WTC11 (cell line): ENCODE measurements around the gene PRKRA. TPM values are rescaled to one million over a fixed set of nuclear protein-coding genes. Genes with fewer than 3 reads are reported as not detected.

Experiments
- ATAC-seq: fragments of 200-7000 bp; cut with Tn5 transposase; 2 replicates; pipeline ENCODE4 v1.10.0; 2021; ENCODE audit warnings: mild to moderate bottlenecking, moderate library complexity
- CTCF ChIA-PET: fragments of 300-600 bp; sonication (Branson Sonifier 250); formaldehyde crosslinking; loops from one replicate; lab custom pipeline; 2021; ENCODE audit warnings: antibody characterized with exemption; lab: Charles Lee
- POLR2A ChIA-PET: fragments of 350-600 bp; sonication (Branson Sonifier 250); formaldehyde crosslinking; loops from one replicate; lab custom pipeline; 2021; ENCODE audit warnings: antibody characterized with exemption; lab: Charles Lee
- DNase-seq: peaks from one replicate; pipeline ENCODE4 v3.0.0; 2021; ENCODE audit warnings: low spot score
- H3K27ac Mint-ChIP-seq: 2 replicates; pipeline ENCODE4 v1.8.0; 2021; ENCODE audit warnings: mixed read lengths
- H3K27me3 Mint-ChIP-seq: 2 replicates; pipeline ENCODE4 v1.8.0; 2021; ENCODE audit warnings: low read depth, mild to moderate bottlenecking, moderate library complexity, mixed read lengths
- H3K36me3 Mint-ChIP-seq: 2 replicates; pipeline ENCODE4 v1.8.0; 2021; ENCODE audit warnings: mixed read lengths
- H3K4me1 Mint-ChIP-seq: 2 replicates; pipeline ENCODE4 v1.8.0; 2022; ENCODE audit warnings: mixed read lengths
- H3K4me3 Mint-ChIP-seq: 2 replicates; pipeline ENCODE4 v1.8.0; 2021; ENCODE audit warnings: mild to moderate bottlenecking, moderate library complexity, mixed read lengths
- H3K9me3 Mint-ChIP-seq: 2 replicates; pipeline ENCODE4 v1.8.0; 2021; ENCODE audit warnings: mixed read lengths
- AFF4 ChIP-seq: sonication (generic); formaldehyde crosslinking; IDR thresholded peaks from 2 replicates; pipeline ENCODE4 v1.8.1; 2023; ENCODE audit warnings: mild to moderate bottlenecking, missing genetic modification reagents, borderline replicate concordance
- AR ChIP-seq: fragments of 250-450 bp; sonication (Bioruptor Pico); IDR thresholded peaks from 2 replicates; pipeline ENCODE4 v1.9.0; 2021; ENCODE audit warnings: mild to moderate bottlenecking
- ARID4B ChIP-seq: sonication (generic); formaldehyde crosslinking; IDR thresholded peaks from 2 replicates; pipeline ENCODE4 v1.8.0; 2023; ENCODE audit warnings: missing genetic modification reagents, mild to moderate bottlenecking, borderline replicate concordance
- ATF2 ChIP-seq: sonication (generic); formaldehyde crosslinking; IDR thresholded peaks from 2 replicates; pipeline ENCODE4 v1.8.1; 2022; ENCODE audit warnings: low read depth, missing genetic modification reagents, borderline replicate concordance
- ETV6 ChIP-seq: sonication (generic); formaldehyde crosslinking; IDR thresholded peaks from 2 replicates; pipeline ENCODE4 v1.8.1; 2022; ENCODE audit warnings: mild to moderate bottlenecking, missing genetic modification reagents
- FOXK1 ChIP-seq: sonication (generic); formaldehyde crosslinking; IDR thresholded peaks from 2 replicates; pipeline ENCODE4 v1.8.0; 2022; ENCODE audit warnings: mild to moderate bottlenecking, moderate library complexity, missing genetic modification reagents
- HMGA2 ChIP-seq: fragments of 250-450 bp; sonication (Bioruptor Pico); IDR thresholded peaks from 2 replicates; pipeline ENCODE4 v1.4.0; 2021; ENCODE audit warnings: mild to moderate bottlenecking, moderate library complexity
- HMGXB4 ChIP-seq: sonication (generic); formaldehyde crosslinking; IDR thresholded peaks from 2 replicates; pipeline ENCODE4 v1.8.1; 2023; ENCODE audit warnings: mild to moderate bottlenecking, moderate library complexity, missing genetic modification reagents
- NFATC4 ChIP-seq: fragments of 250-450 bp; sonication (Bioruptor Pico); IDR thresholded peaks from 2 replicates; pipeline ENCODE4 v1.9.0; 2021; ENCODE audit warnings: mild to moderate bottlenecking
- SOX15 ChIP-seq: fragments of 250-450 bp; sonication (Bioruptor Pico); IDR thresholded peaks from 2 replicates; pipeline ENCODE4 v1.9.0; 2021; ENCODE audit warnings: mild to moderate bottlenecking
- TP53 ChIP-seq: sonication (generic); formaldehyde crosslinking; IDR thresholded peaks from 2 replicates; pipeline ENCODE4 v1.8.1; 2023; ENCODE audit warnings: mild to moderate bottlenecking, missing genetic modification reagents
- ZNF232 ChIP-seq: sonication (generic); formaldehyde crosslinking; IDR thresholded peaks from 2 replicates; pipeline ENCODE4 v1.8.0; 2022; ENCODE audit warnings: mild to moderate bottlenecking, missing genetic modification reagents
- ZNF416 ChIP-seq: fragments of 250-450 bp; sonication (Bioruptor Pico); IDR thresholded peaks from 2 replicates; pipeline ENCODE4 v1.9.0; 2021; ENCODE audit warnings: mild to moderate bottlenecking, inconsistent platforms
- ZSCAN18 ChIP-seq: fragments of 250-450 bp; sonication (Bioruptor Pico); IDR thresholded peaks from 2 replicates; pipeline ENCODE4 v2.1.2; 2022; ENCODE audit warnings: mild to moderate bottlenecking, moderate library complexity
- total RNA-seq: library from RNA; stranded (reverse); gene quantifications from 3 replicates; pipeline ENCODE4 v1.2.3, GENCODE V29; 2021

Gene PRKRA
- total RNA-seq, 1 experiment from 2014 or later, result 55.4 TPM

- peak; percentile 41; the same call in 1 of the 2 replicates for TF ChIP-seq ZNF232 (CRISPR knock-in tag)
- no peak for TF ChIP-seq ATF2 (CRISPR knock-in tag)
- no peak for TF ChIP-seq NFATC4 (CRISPR knock-in tag)
- TF ChIP-seq ETV6, result peak; percentile 67; the same call in 1 of the 2 replicates
- TF ChIP-seq ARID4B (CRISPR knock-in tag), result 0 out of 2 replicates have a peak, but pooled peaks have one; percentile 22
These were observed 27.7 kb upstream of the PRKRA start, which contains the start of gene FKBP7 (continued) for GRCh38 chr2:178478439-178479274.

- DNase-seq (no peak), ATAC-seq (no peak)
- no peaks in the 10 kb centered on the region for H3K36me3 Mint-ChIP-seq
- no peaks in the 10 kb centered on the region for H3K9me3 Mint-ChIP-seq
- 0 out of 2 replicates have a peak, but pooled peaks have one; percentile 14 for TF ChIP-seq HMGXB4 (CRISPR knock-in tag)
- TF ChIP-seq TP53 (CRISPR knock-in tag), result no peak
- TF ChIP-seq SOX15, result no peak
- no peak for TF ChIP-seq FOXK1
- TF ChIP-seq ZSCAN18 (CRISPR knock-in tag), result no peak
- TF ChIP-seq, all 79 proteins: peak for 1
- Mint-ChIP-seq H3K4me1 (peaks cover 28% of the 10 kb centered on the region), H3K27me3 (no peaks in the 10 kb centered on the region; the same call in 1 of the 2 replicates), H3K4me3 (peak overlapping the region; percentile 94), H3K27ac (peak overlapping the region; percentile 99)
- ChIA-PET CTCF (interaction anchor here (1.1 to 1.5 kb wide), 2 partner anchors 20 to 223 kb away, joined by 3 to 4 read pairs; no protein-coding TSS in a partner anchor), POLR2A (interaction anchor here (0.6 kb wide), 1 partner anchor 27 kb away, joined by 3 read pairs; the partner anchor contains the start of genes PJVK and PRKRA)
These were observed 27.1 kb upstream of the PRKRA start for GRCh38 chr2:178478130-178478438.

- ChIA-PET POLR2A (no interaction called here), CTCF (no interaction called here)
- Mint-ChIP-seq H3K27me3 (no peaks in the 10 kb centered on the region; the same call in 1 of the 2 replicates), H3K36me3 (no peaks in the 10 kb centered on the region), H3K27ac (no peak overlapping the region), H3K4me3 (peak overlapping the region; percentile 94), H3K4me1 (peaks cover 25% of the 10 kb centered on the region), H3K9me3 (no peaks in the 10 kb centered on the region)
- no peak for DNase-seq
- no peak for ATAC-seq
- TF ChIP-seq ZNF416 (no peak), HMGA2 (CRISPR knock-in tag) (peak; percentile 96), AFF4 (CRISPR knock-in tag) (no peak), AR (CRISPR knock-in tag) (no peak)
These were observed 26.6 kb upstream of the PRKRA start for GRCh38 chr2:178477443-178478129.
